Tibial artery (tissue), 4 donors: ENCODE data around the gene UNC79.

Experiments used
- DNase-seq, 2 donors: peaks; one replicate each; pipeline ENCODE4 v3.0.0-alpha.2; 2019
- H3K27ac ChIP-seq, 2 donors: fragments of 200-600 bp; sonication (generic) in 1 of 2; 1 replicate in 1 of 2; 2 replicates in 1 of 2; pipeline ENCODE4 v1.5.1; 2018 to 2019; ENCODE audit warnings: mild to moderate bottlenecking in 1 of 2
- H3K27me3 ChIP-seq, 2 donors: fragments of 200-600 bp; sonication (generic) in 1 of 2; one replicate each; pipeline versions ENCODE4 v1.5.1 to v1.6.0; 2016 to 2019
- H3K36me3 ChIP-seq, 3 donors: fragments of 200-600 bp; sonication (generic) in 2 of 3; one replicate each; pipeline ENCODE4 v1.5.1; 2016 to 2019; ENCODE audit warnings: mild to moderate bottlenecking in 2 of 3
- H3K4me1 ChIP-seq, 4 donors: fragments of 200-600 bp; sonication (generic) in 2 of 4; 1 replicate in 3 of 4; 2 replicates in 1 of 4; pipeline ENCODE4 v1.5.1; 2016 to 2019
- H3K4me3 ChIP-seq, 2 donors: fragments of 200-600 bp; sonication (generic) in 1 of 2; 1 replicate in 1 of 2; 2 replicates in 1 of 2; pipeline ENCODE4 v1.5.1; 2018 to 2019; ENCODE audit warnings: mild to moderate bottlenecking in 2 of 2
- H3K9me3 ChIP-seq, 3 donors: fragments of 200-600 bp; sonication (generic) in 1 of 3; one replicate each; pipeline ENCODE4 v1.5.1; 2016 to 2019
- CTCF ChIP-seq, 2 experiments: fragments of 200-600 bp in 1 of 2; fragments of 450-650 bp in 1 of 2; IDR thresholded peaks; one replicate each; pipeline ENCODE4 v1.5.1; 2017 to 2019; ENCODE audit warnings: antibody characterized with exemption in 2 of 2, mild to moderate bottlenecking in 1 of 2, moderate library complexity in 1 of 2
- intact Hi-C: fragments of 100-400 bp; cut with DNase I; formaldehyde crosslinking; loops from one replicate; pipeline ENCODE4 v1.15.0; 2023; ENCODE audit warnings: low total_unique reads

The UNC79 gene

GRCh38 chr14:93525696-93526451 is 95.1 kb downstream of the UNC79 start:
- Histone ChIP-seq H3K4me3 (no peak overlapping the region), H3K27me3 (no peaks in the 10 kb centered on the region), H3K36me3 (no peaks in the 10 kb centered on the region), H3K4me1 (no peaks in the 10 kb centered on the region), H3K9me3 (peaks cover 0 to under 1% (median 0%) of the 10 kb centered on the region in 3 donors), H3K27ac (no peak overlapping the region)
- no peak for TF ChIP-seq CTCF (IDR thresholded peaks at IDR 0.05)
- intact Hi-C loops = no loop called here
- no peak for DNase-seq

- DNase-seq = no peak
- Histone ChIP-seq H3K9me3 (no peaks in the 10 kb centered on the region), H3K27ac (no peak overlapping the region), H3K27me3 (no peaks in the 10 kb centered on the region), H3K4me3 (no peak overlapping the region), H3K4me1 (no peaks in the 10 kb centered on the region), H3K36me3 (no peaks in the 10 kb centered on the region)
- TF ChIP-seq CTCF (IDR thresholded peaks at IDR 0.05) = no peak
- intact Hi-C loops = no loop called here
These were observed 96.5 kb downstream of the UNC79 start for GRCh38 chr14:93527203-93527607.

- intact Hi-C loops = no loop called here
These were observed 98.3 kb downstream of the UNC79 start for GRCh38 chr14:93528884-93529558.

DNA sequence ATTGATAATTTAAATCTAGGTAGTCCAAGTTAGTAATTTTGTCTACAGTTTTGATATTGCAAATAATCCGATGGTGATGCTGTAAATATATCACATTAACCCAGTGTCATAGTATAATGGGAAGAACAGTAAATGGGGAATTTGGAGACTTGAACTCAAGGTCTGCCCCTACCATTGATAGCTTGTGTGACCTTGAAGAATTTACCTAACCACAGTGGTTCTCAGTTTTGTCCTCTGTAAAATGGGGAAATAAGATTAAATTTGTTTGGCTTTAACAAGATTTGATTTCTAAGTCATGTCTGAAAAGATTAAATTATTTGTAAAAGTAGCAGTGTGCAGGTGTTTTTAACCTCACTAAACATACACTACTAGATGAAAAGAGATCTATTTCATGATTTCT is 100.9 kb downstream of the UNC79 start:
- DNase-seq = no peak
- no peak overlapping the region for H3K4me3 ChIP-seq
- no peaks in the 10 kb centered on the region for H3K9me3 ChIP-seq
- no peaks in the 10 kb centered on the region for H3K4me1 ChIP-seq
- H3K27ac ChIP-seq = no peak overlapping the region
- H3K27me3 ChIP-seq = no peaks in the 10 kb centered on the region
- intact Hi-C loops = no loop called here
- H3K36me3 ChIP-seq = no peaks in the 10 kb centered on the region
- TF ChIP-seq CTCF (IDR thresholded peaks at IDR 0.05) = no peak

More at GRCh38 chr14:93528884-93529558, 98.3 kb downstream of the UNC79 start:
- H3K9me3 ChIP-seq = no peaks in the 10 kb centered on the region
- no peaks in the 10 kb centered on the region for H3K36me3 ChIP-seq
- TF ChIP-seq CTCF (IDR thresholded peaks at IDR 0.05) = no peak
- no peak for DNase-seq
- H3K27me3 ChIP-seq = no peaks in the 10 kb centered on the region
- no peaks in the 10 kb centered on the region for H3K4me1 ChIP-seq
- H3K4me3 ChIP-seq = no peak overlapping the region
- H3K27ac ChIP-seq = no peak overlapping the region

DNA sequence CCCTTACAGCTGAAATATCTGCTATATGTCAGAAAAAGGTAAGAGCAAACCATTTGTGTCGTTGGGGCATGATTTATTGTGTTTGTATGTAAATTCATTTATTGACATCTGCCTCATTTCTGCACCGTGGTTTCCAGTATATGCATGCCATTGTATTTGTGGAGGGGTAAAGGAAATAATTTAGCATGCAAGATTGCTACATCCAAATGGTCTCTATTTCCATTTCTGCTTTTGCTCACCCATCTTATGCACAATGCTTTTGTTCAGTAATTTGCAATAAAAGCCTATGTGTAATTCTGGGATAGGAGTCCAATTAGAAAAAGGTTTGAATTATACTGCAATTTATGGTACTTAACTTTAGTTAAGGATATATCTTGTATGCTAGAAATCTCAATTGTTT is 101.8 kb downstream of the UNC79 start:
- Histone ChIP-seq H3K27me3 (no peaks in the 10 kb centered on the region), H3K36me3 (no peaks in the 10 kb centered on the region), H3K27ac (no peak overlapping the region), H3K9me3 (no peaks in the 10 kb centered on the region), H3K4me1 (no peaks in the 10 kb centered on the region), H3K4me3 (no peak overlapping the region)
- intact Hi-C loops = no loop called here
- no peak for DNase-seq
- TF ChIP-seq CTCF (IDR thresholded peaks at IDR 0.05) = no peak
